ENCODE data around the gene FAM171A1.
"Not testable (repeated sequence)": the region's sequence is repeated elsewhere in the genome, so short reads cannot be mapped to it uniquely, and the experiment has no call there.

The FAM171A1 gene

GRCh38 chr10:15344256-15344875 lies 26.7 kb downstream of the FAM171A1 start:
- no peak for DNase-seq

- no peak for DNase-seq
Observed at GRCh38 chr10:15342970-15343369, 28.1 kb downstream of the FAM171A1 start.

GRCh38 chr10:15341502-15342128 lies 29.5 kb downstream of the FAM171A1 start:
- DNase-seq, result no peak

GRCh38 chr10:15339892-15340291 lies 31.2 kb downstream of the FAM171A1 start:
- no peak for DNase-seq

DNA sequence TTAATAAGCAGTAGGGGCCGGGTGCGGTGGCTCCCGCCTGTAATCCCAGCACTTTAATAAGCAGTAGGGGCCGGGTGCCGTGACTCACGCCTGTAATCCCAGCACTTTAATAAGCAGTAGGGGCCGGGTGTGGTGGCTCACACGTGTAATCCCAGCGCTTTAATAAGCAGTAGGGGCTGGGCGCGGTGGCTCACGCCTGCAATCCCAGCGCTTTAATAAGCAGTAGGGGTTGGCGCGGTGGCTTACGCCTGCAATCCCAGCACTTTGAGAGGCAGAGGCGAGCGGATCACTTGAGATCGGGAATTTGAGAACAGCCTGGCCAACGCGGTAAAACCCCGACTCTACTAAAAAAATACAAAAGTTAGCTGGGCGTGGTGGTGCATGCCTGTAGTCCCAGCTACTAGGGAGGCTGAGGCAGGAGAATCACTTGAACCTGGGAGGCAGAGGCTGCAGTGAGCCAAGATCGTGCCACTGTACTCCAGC lies 33.6 kb downstream of the FAM171A1 start:
- DNase-seq, result not testable (repeated sequence)

GRCh38 chr10:15336211-15336610 lies 34.9 kb downstream of the FAM171A1 start:
- no peak for DNase-seq

GRCh38 chr10:15335508-15335907 lies 35.6 kb downstream of the FAM171A1 start:
- DNase-seq, result no peak

- no peak for DNase-seq
Observed at GRCh38 chr10:15334650-15335323, 36.3 kb downstream of the FAM171A1 start.

GRCh38 chr10:15333909-15334649 lies 37.0 kb downstream of the FAM171A1 start:
- DNase-seq, result no peak

DNA sequence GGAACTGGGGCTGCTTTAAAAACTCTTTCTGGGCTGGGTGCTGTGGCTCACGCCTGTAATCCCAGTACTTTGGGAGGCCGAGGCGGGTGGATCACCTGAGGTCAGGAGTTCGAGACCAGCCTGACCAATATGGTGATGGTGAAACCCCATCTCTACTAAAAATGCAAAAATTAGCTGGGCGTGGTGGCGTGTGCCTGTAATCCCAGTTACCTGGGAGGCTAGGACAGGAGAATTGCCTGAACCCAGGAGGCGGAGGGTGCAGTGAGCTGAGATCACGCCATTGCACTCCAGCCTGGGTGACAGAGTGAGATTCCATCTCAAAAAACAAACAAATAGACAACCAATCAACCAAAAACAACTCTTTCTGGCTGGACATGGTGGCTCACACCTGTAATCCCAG lies 37.9 kb downstream of the FAM171A1 start:
- DNase-seq, result not testable (repeated sequence)

- DNase-seq, result no peak
Observed at GRCh38 chr10:15331461-15331860, 39.6 kb downstream of the FAM171A1 start.

GRCh38 chr10:15329437-15329836 lies 41.7 kb downstream of the FAM171A1 start:
- DNase-seq, result no peak

GRCh38 chr10:15325944-15326284 lies 45.2 kb downstream of the FAM171A1 start:
- DNase-seq, result no peak

DNA sequence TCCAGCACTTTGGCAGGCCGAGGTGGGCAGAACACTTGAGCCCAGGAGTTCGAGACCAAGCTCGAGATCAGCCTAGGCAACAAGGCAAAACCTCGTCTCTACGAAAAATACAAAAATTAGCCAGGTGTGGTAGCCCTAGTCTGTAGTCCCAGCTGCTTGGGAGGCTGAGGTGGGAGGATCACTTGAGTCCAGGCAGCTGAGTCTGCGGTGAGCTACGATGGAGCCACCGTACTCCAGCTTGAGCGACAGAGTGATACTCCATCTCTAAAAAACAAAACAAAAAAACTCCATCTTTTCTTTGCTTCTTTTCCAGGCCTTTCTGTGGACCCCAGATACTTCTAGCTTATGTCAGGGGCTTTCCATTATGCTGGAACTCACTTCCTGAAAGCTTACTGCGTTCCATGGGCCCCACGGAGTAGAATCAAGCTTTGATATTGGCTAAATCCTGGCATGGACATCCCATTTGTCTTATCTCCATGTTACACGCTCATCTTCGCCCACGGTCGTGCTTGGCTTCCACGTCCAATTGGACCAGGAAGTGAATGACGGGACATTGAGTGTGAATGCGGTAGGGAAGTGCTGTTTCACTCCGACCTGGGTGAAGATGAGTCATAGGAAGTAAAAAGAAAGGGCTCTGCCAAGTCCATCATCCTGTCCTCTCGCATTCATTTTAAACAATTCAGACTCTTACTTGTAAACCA lies 45.7 kb downstream of the FAM171A1 start:
- no peak for DNase-seq

DNA sequence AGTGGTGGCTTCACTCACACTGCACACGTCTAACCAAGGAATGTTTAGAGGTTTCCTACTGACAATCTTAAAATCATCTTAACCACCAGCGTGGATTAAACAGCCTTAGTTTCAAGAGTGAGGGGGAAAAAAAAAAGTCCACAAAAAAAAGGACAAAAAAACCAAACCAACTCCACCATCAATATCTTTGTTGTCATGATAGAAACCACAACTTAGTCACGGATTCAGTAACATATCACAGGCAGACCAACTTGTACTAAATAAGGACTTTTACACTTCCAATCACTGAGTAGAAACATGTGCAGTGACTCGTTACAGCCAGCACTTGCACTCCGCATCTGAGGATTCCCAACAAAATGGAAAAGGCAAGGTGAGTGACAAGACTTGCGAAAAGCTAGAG lies 46.5 kb downstream of the FAM171A1 start:
- no peak for DNase-seq

- DNase-seq, result no peak
Observed at GRCh38 chr10:15324113-15324512, 47.0 kb downstream of the FAM171A1 start.

- DNase-seq, result no peak
Observed at GRCh38 chr10:15322356-15322755, 48.7 kb downstream of the FAM171A1 start.

DNA sequence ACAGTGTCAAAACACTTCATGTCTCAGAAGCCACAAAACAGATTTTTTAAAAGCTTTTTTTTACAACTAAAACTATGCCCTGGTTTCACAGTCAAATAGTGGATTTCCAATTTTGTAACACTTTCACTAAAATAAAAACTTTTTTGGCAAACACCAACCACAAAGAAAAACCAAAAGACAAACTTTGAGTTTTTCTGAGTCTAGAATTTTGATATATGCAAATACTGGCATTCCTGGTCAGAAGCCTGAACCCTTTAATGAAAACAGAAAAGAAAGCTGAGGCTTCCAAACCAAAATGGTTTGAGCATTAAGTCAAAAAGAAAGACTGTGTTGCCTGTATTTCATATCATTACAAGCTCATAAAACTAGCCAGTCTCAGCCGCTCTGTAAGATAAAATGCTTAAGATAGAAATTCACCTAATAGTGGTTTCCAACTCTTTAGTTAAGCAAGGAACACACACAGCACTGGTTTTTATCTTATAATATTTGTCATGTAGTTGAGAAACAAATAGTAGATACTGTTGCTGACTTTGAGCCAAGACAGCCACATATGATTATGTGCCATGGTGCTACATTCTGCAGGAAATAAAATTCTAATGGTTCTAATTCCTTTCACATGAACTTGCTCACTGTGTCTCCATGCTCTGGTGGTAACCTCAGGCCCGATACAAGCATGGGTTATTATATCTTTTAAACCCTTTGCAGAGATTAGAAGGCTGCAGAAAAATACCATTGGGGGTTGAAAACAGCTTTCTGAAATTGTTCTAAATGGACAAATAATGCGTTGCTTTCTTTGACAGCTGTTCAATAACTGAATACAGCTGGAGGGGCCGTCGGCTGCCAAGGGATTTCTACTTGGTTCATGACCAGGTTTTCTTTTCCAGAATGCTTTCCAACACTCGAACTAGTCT lies 49.4 kb downstream of the FAM171A1 start:
- no peak for DNase-seq

GRCh38 chr10:15320522-15321203 lies 50.4 kb downstream of the FAM171A1 start:
- no peak for DNase-seq

DNA sequence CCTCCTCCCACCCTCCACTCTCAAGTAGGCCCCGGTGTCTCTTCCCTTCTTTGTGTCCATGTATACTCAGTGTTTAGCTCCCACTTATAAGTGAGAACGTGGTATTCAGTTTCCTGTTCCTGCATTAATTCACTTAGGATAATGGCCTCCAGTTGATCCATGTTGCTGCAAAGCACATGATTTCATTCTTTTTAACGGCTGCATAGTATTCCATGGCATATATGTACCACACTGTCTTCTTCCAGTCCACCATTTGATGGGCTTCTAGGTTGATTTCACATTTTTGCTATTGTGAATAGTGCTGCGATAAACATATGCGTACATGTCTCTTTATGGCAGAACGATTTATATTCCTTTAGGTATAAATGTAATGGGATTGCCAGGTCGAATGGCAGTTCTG lies 51.0 kb downstream of the FAM171A1 start:
- DNase-seq, result no peak

DNA sequence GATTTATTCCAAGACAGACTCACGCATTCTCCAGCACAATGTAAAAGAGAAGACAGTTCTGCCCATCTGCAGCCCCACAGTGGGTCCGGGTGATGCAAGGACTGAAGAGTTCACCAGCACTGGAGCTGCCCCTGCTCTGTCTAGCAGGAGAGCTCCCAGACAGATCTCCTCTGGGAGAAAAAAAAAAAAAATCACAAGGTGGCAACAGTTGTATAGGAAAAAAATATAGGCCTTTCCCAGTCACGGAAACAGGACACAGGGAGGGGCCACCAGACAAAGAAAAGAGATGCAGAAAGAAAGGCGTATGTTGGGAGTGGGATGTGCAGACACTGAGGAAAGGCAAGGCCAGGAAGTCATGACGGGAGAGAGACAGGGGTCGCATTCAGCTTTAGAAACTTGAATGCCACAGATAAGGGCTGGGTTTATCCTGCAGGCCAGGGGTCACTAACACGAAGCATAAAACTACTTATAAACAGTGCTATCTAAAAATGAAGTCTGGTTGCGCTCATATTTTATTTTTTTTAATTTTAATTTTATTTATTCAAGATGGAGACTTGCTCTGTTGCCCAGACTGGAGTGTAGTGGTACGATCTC lies 54.1 kb downstream of the FAM171A1 start:
- no peak for DNase-seq

All from CD4-positive, alpha-beta T cell treated with Interleukin-17A for 4 hours (primary cell).